HepG2 (cell line): ENCODE results near the gene REEP3. TPM values are rescaled to one million over a fixed set of nuclear protein-coding genes. Genes with fewer than 3 reads are reported as not detected.

Experiments
- ATAC-seq: fragments of 200-7000 bp; cut with Tn5 transposase; 3 replicates; pipeline ENCODE4 v1.9.1; 2020; ENCODE audit warnings: mild to moderate bottlenecking, moderate library complexity
- BruUV-seq: library from RNA; stranded (reverse); fragments of 400-500 nt; replicated peaks from 2 replicates; lab custom pipeline; 2021; lab: Mats Ljungman, UMichigan
- CTCF ChIA-PET: fragments of 300-600 bp; formaldehyde crosslinking; extraction: SDS; loops from one replicate; lab custom pipeline; 2021; ENCODE audit warnings: low total read pairs, inconsistent platforms, low intra/inter-chr PET ratio; lab: Yijun Ruan, JAX
- POLR2A ChIA-PET: fragments of 350-600 bp; sonication (Branson Sonifier 250); formaldehyde crosslinking; loops from one replicate; lab custom pipeline; 2020; ENCODE audit warnings: antibody characterized with exemption, inconsistent platforms; lab: Yijun Ruan, JAX
- DNase-seq: peaks from one replicate; pipeline ENCODE4 v3.0.0-alpha.2; 2015; ENCODE audit warnings: low spot score
- FAIRE-seq: peaks from 3 replicates; lab custom pipeline; 2011; peaks lifted over from hg19 to GRCh38; lab: Jason Lieb, UNC
- H2AFZ ChIP-seq: one replicate; pipeline ENCODE4 v1.6.1; 2011; ENCODE audit warnings: low read length, inconsistent platforms
- H3K27ac ChIP-seq: fragments of 300-600 bp; 3 replicates; pipeline ENCODE4 v1.8.0; 2011; ENCODE audit warnings: mixed run types, mild to moderate bottlenecking, mixed read lengths, low read length, inconsistent platforms; ENCODE audit not compliant: insufficient read depth; ENCODE audit errors: extremely low read length
- H3K27me3 ChIP-seq, 2 experiments: fragments of 200-600 bp in 1 of 2; 2 replicates in 1 of 2; 3 replicates in 1 of 2; pipeline versions ENCODE4 v1.6.0 to v1.8.0; 2011; ENCODE audit warnings: low read length in 2 of 2, mild to moderate bottlenecking in 2 of 2, moderate library complexity in 2 of 2, inconsistent platforms in 1 of 2; ENCODE audit not compliant: insufficient read depth in 2 of 2, control insufficient read depth in 1 of 2
- H3K36me3 ChIP-seq, 2 experiments: fragments of 200-600 bp in 1 of 2; replicated peaks in 1 of 2; 2 replicates in 1 of 2; 3 replicates in 1 of 2; pipeline versions ENCODE4 v1.5.1 to v1.8.0; 2011; ENCODE audit warnings: low read length in 2 of 2, inconsistent platforms in 1 of 2; ENCODE audit not compliant: insufficient read depth in 2 of 2, control insufficient read depth in 1 of 2
- H3K4me1 ChIP-seq: 2 replicates; pipeline ENCODE4 v1.5.1; 2012; ENCODE audit warnings: low read length, inconsistent platforms; ENCODE audit not compliant: insufficient read depth
- H3K4me2 ChIP-seq: 2 replicates; pipeline ENCODE4 v1.6.0; 2011; ENCODE audit warnings: low read depth, low read length, inconsistent platforms
- H3K4me3 ChIP-seq, 3 experiments: fragments of 200-600 bp in 1 of 3; sonication (generic), shearing (Covaris generic) in 1 of 3; replicated peaks in 1 of 3; 2 replicates each; pipeline ENCODE4 v1.5.1; 2011 to 2016; ENCODE audit warnings: low read length in 3 of 3, inconsistent platforms in 2 of 3, low read depth in 2 of 3, mild to moderate bottlenecking in 2 of 3, control low read depth in 1 of 3, mixed read lengths in 1 of 3; ENCODE audit not compliant: insufficient read depth in 1 of 3
- H3K79me2 ChIP-seq: one replicate; pipeline ENCODE4 v1.6.1; 2011; ENCODE audit warnings: low read length, inconsistent platforms; ENCODE audit not compliant: insufficient read depth
- H3K9ac ChIP-seq: 2 replicates; pipeline ENCODE4 v1.6.0; 2011; ENCODE audit warnings: mild to moderate bottlenecking, low read depth, low read length, inconsistent platforms; ENCODE audit not compliant: insufficient read depth
- H3K9me3 ChIP-seq: 2 replicates; pipeline ENCODE4 v1.5.1; 2012; ENCODE audit warnings: mild to moderate bottlenecking, low read length
- H4K20me1 ChIP-seq: 2 replicates; pipeline ENCODE4 v1.6.0; 2011; ENCODE audit warnings: inconsistent platforms, mild to moderate bottlenecking, low read length, moderate library complexity; ENCODE audit not compliant: insufficient read depth
- ATF7 ChIP-seq, 2 experiments: fragments of 450-650 bp in 1 of 2; sonication (generic) in 1 of 2; formaldehyde crosslinking in 1 of 2; IDR thresholded peaks; 2 replicates each; pipeline versions ENCODE4 v1.4.0 to v1.6.1; 2016 to 2020; ENCODE audit warnings: antibody characterized with exemption in 1 of 2, mild to moderate bottlenecking in 1 of 2, missing genetic modification reagents in 1 of 2
- CHCHD3 ChIP-seq: sonication (generic); formaldehyde crosslinking; IDR thresholded peaks from 2 replicates; pipeline ENCODE4 v1.8.0; 2022; ENCODE audit warnings: mild to moderate bottlenecking, missing genetic modification reagents, moderate library complexity
- CREB1 ChIP-seq, 2 experiments: fragments of 450-650 bp in 1 of 2; IDR thresholded peaks; 2 replicates each; pipeline ENCODE4 v1.6.1; 2016 to 2017; ENCODE audit warnings: control low read depth in 1 of 2, mild to moderate bottlenecking in 1 of 2, missing compliant biosample characterization in 1 of 2, missing genetic modification characterization in 1 of 2
- KDM5A ChIP-seq: fragments of 200-600 bp; sonication (generic); IDR thresholded peaks from 2 replicates; pipeline ENCODE4 v1.7.0; 2018; ENCODE audit warnings: antibody characterized with exemption, mild to moderate bottlenecking, low read length, borderline replicate concordance
- PPARG ChIP-seq: conservative IDR thresholded peaks from 2 replicates; pipeline ENCODE4 v1.6.1; 2016; ENCODE audit warnings: missing biosample characterization, missing genetic modification reagents
- ZNF251 ChIP-seq: sonication (generic); formaldehyde crosslinking; IDR thresholded peaks from 2 replicates; pipeline ENCODE4 v1.9.0; 2021; ENCODE audit warnings: mild to moderate bottlenecking, missing genetic modification reagents
- ZNF451 ChIP-seq: sonication (generic); formaldehyde crosslinking; IDR thresholded peaks from 2 replicates; pipeline ENCODE4 v1.5.0; 2020; ENCODE audit warnings: mild to moderate bottlenecking, missing genetic modification reagents
- ZNF572 ChIP-seq: sonication (generic); formaldehyde crosslinking; IDR thresholded peaks from 2 replicates; pipeline ENCODE4 v1.5.1; 2020; ENCODE audit warnings: mild to moderate bottlenecking, missing genetic modification reagents
- ZNF652 ChIP-seq: IDR thresholded peaks from 2 replicates; pipeline ENCODE4 v1.6.1; 2016; ENCODE audit warnings: low read depth, borderline replicate concordance
- WGBS: methylation state at CpG from one replicate; pipeline ENCODE4 v1.1.6; 2017; ENCODE audit warnings: low lambda C conversion rate; 5-methylcytosine and 5-hydroxymethylcytosine counted together
- in situ Hi-C: cut with HindIII; loops from 2 replicates; pipeline ENCODE4 v1.10.0; 2017; ENCODE audit warnings: low pct_unique_long_range_greater_than_20kb; ENCODE audit not compliant: extremely low pct_ligation_motif_present
- intact Hi-C: fragments of 100-400 bp; cut with micrococcal nuclease; formaldehyde crosslinking; loops from one replicate; pipeline ENCODE4 v1.10.0; 2022; ENCODE audit not compliant: unreplicated experiment
- polyA plus RNA-seq, 8 experiments: library from polyadenylated mRNA; depleted of rRNA in 3 of 8; stranded (reverse) in 7 of 8; unstranded in 1 of 8; fragments of >200 nt; fragmentation: Illumina TruSeq in 4 of 8; extraction: Trizol in 4 of 8; gene quantifications; 2 replicates each; pipeline versions ENCODE4 v1.2.1 to v1.2.3, GENCODE V29; 2011 to 2016; ENCODE audit warnings: low read depth in 4 of 8, missing spikeins in 1 of 8, mixed read lengths in 1 of 8; ENCODE audit not compliant: insufficient read depth in 1 of 8
- total RNA-seq, 5 experiments: library from RNA; depleted of rRNA; stranded (reverse); fragments of >200 nt; fragmentation: Illumina TruSeq; extraction: Trizol; gene quantifications; 2 replicates each; pipeline ENCODE4 v1.2.3, GENCODE V29; 2016; ENCODE audit warnings: low read depth in 1 of 5
- TF ChIP-seq, protein P1 (sequence below): sonication (generic); formaldehyde crosslinking; IDR thresholded peaks from 2 replicates; pipeline ENCODE4 v1.4.0; 2020; ENCODE audit warnings: missing genetic modification reagents, mild to moderate bottlenecking, borderline replicate concordance
- TF ChIP-seq, protein P2 (sequence below), 2 experiments: sonication (generic) in 1 of 2; formaldehyde crosslinking in 1 of 2; IDR thresholded peaks; 2 replicates each; pipeline versions ENCODE4 v1.5.1 to v1.6.1; 2011 to 2020; ENCODE audit warnings: borderline replicate concordance in 1 of 2, low read depth in 1 of 2, low read length in 1 of 2, mild to moderate bottlenecking in 1 of 2, missing genetic modification reagents in 1 of 2, moderate library complexity in 1 of 2
- TF ChIP-seq, protein P3 (sequence below), 2 experiments: sonication (generic) in 1 of 2; formaldehyde crosslinking in 1 of 2; IDR thresholded peaks; 2 replicates each; pipeline versions ENCODE4 v1.4.0 to v1.6.1; 2018 to 2020; ENCODE audit warnings: missing genetic modification reagents in 2 of 2, borderline replicate concordance in 1 of 2, low read depth in 1 of 2, mild to moderate bottlenecking in 1 of 2, missing biosample characterization in 1 of 2

The REEP3 gene
- total and polyA plus RNA-seq, 2 of the 13 experiments (the other 11 are each of a cell fraction or from before 2014, with no cell fraction given), result 7.1 to 31.4 TPM

DNA sequence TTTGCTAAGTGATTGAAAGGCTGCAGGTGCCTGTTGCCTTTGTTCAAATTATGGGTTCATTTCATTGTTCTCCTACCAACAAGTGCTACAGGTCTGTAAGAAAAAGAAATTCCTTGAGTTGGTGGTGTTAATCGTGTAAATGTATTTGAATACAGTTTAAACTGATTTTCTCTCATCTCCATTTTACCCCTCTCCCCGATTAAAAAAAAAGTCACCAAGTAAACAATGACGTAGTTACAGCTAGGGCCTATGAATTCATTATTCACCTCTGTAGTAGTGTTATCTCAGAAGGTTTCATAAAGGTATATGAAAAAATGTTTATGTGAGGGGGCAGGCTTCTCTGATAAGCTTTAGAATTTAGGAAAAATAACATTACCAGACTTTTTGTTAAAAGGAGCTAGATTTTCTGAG, 1.1 kb downstream of the REEP3 start:
- Histone ChIP-seq H3K4me1 (peaks cover 69% of the 10 kb centered on the region), H3K9me3 (no peaks in the 10 kb centered on the region), H3K79me2 (peaks cover 86% of the 10 kb centered on the region), H3K9ac (peak overlapping the region; percentile 99), H4K20me1 (peaks cover 4% of the 10 kb centered on the region; the same call in 1 of the 2 replicates), H3K4me2 (peak overlapping the region; percentile 90), H3K27ac (peak overlapping the region; percentile 99), H3K4me3 (peak overlapping the region; percentile 74 to 94 (median 87)), H2AFZ (peak overlapping the region; percentile 38), H3K27me3 (no peaks in the 10 kb centered on the region), H3K36me3 (no peaks in the 10 kb centered on the region)
- POLR2A ChIA-PET, result interaction anchor here (0.9 to 2.0 kb wide), 5 partner anchors 22 to 257 kb away, joined by 3 to 12 read pairs (median 3); no protein-coding TSS in a partner anchor
- 2% methylated on average over 3 of the region's 3 CpGs for WGBS
- DNase-seq, result no peak
- intact Hi-C loops (loop anchor here (1.0 to 5.0 kb wide), 3 partner anchors 56 to 305 kb away; no protein-coding TSS in a partner anchor), in situ Hi-C loops (no loop called here)
- no peak for FAIRE-seq
- CTCF ChIA-PET, result no interaction called here
- no peak for ATAC-seq
- TF ChIP-seq ZNF451 (no peak), ZNF251 (no peak), ZNF572 (CRISPR knock-in tag) (no peak), CREB1 (IDR thresholded peaks at IDR 0.05) (peak; percentile 57), CREB1 (CRISPR knock-in tag; IDR thresholded peaks at IDR 0.05) (peak; percentile 36; the same call in 1 of the 2 replicates), KDM5A (0 out of 2 replicates have a peak, but pooled peaks have one; percentile 16), PPARG (CRISPR knock-in tag) (no peak), ATF7 (IDR thresholded peaks at IDR 0.05) (peak; percentile 59), ATF7 (CRISPR knock-in tag; IDR thresholded peaks at IDR 0.05) (no peak), CHCHD3 (CRISPR knock-in tag) (no peak), ZNF652 (CRISPR knock-in tag) (no peak)
- TF ChIP-seq, protein P1, sequence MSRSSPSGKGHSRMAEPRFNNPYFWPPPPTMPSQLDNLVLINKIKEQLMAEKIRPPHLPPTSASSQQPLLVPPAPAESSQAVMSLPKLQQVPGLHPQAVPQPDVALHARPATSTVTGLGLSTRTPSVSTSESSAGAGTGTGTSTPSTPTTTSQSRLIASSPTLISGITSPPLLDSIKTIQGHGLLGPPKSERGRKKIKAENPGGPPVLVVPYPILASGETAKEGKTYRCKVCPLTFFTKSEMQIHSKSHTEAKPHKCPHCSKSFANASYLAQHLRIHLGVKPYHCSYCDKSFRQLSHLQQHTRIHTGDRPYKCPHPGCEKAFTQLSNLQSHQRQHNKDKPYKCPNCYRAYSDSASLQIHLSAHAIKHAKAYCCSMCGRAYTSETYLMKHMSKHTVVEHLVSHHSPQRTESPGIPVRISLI (CRISPR knock-in tag), result peak; percentile 60; the same call in 1 of the 2 replicates
- TF ChIP-seq, protein P2, sequence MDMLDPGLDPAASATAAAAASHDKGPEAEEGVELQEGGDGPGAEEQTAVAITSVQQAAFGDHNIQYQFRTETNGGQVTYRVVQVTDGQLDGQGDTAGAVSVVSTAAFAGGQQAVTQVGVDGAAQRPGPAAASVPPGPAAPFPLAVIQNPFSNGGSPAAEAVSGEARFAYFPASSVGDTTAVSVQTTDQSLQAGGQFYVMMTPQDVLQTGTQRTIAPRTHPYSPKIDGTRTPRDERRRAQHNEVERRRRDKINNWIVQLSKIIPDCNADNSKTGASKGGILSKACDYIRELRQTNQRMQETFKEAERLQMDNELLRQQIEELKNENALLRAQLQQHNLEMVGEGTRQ (IDR thresholded peaks at IDR 0.05; ENCODE audit: low read depth, low read length), result no peak
- TF ChIP-seq, protein P2 (CRISPR knock-in tag; IDR thresholded peaks at IDR 0.05; ENCODE audit: borderline replicate concordance), result 0 out of 2 replicates have a peak, but pooled peaks have one; percentile 2
- TF ChIP-seq, protein P3, sequence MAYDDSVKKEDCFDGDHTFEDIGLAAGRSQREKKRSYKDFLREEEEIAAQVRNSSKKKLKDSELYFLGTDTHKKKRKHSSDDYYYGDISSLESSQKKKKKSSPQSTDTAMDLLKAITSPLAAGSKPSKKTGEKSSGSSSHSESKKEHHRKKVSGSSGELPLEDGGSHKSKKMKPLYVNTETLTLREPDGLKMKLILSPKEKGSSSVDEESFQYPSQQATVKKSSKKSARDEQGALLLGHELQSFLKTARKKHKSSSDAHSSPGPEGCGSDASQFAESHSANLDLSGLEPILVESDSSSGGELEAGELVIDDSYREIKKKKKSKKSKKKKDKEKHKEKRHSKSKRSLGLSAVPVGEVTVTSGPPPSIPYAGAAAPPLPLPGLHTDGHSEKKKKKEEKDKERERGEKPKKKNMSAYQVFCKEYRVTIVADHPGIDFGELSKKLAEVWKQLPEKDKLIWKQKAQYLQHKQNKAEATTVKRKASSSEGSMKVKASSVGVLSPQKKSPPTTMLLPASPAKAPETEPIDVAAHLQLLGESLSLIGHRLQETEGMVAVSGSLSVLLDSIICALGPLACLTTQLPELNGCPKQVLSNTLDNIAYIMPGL (CRISPR knock-in tag; IDR thresholded peaks at IDR 0.05; ENCODE audit: borderline replicate concordance in 1 of 2, low read depth in 1 of 2), result peak in 1 of 2 experiments; percentile 4; a peak in 1 of 4 replicates
- TSS peak; percentile 73 for BruUV-seq
